NCI-H128 (cell line): ENCODE measurements around the gene SLCO2B1.

Source experiments
- DNase-seq: peaks from one replicate; lab custom pipeline; 2025; ENCODE audit not compliant: unreplicated experiment; lab: John Stamatoyannopoulos, UW

The SLCO2B1 gene

DNA sequence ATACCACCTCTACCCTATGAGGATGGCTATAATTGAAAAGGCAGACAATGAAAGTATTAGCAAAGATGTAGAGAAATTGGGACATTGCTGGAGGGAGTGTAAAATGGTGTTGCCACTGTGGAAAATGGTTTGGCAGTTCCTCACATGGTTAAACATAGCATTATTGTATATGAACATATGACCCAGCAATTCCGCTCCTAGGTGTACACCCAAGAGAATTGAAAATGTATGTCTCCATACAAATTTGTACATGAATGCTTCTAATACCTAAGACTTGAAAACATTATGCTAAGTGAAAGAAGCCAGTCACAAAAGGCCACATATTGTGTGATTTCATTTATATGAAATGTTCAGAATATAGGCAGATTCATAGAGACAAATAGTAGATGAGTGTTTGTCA lies 10.0 kb downstream of the SLCO2B1 start:
- DNase-seq: no peak

- no peak for DNase-seq
Measured at GRCh38 chr11:75161506-75162095, 10.7 kb downstream of the SLCO2B1 start.

DNA sequence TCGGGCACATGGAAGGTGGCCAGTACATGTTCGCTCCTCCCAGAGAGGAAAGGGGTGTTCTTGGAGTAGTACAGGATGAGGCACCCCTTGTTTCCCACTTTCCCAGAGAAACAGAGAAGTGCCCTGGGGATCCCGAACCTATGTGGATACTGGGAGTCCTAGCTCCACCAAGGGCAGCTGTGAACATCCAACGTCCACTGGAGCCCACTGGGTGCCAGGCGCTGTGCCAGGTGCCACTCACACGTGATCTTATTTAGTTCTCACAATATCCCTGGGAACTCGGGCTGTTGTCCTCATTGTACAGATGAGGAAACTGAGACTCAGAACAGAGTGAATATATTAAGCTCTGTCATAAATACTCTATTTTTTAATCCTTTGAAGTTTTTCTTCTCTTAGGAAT lies 12.0 kb downstream of the SLCO2B1 start:
- DNase-seq: no peak

DNA sequence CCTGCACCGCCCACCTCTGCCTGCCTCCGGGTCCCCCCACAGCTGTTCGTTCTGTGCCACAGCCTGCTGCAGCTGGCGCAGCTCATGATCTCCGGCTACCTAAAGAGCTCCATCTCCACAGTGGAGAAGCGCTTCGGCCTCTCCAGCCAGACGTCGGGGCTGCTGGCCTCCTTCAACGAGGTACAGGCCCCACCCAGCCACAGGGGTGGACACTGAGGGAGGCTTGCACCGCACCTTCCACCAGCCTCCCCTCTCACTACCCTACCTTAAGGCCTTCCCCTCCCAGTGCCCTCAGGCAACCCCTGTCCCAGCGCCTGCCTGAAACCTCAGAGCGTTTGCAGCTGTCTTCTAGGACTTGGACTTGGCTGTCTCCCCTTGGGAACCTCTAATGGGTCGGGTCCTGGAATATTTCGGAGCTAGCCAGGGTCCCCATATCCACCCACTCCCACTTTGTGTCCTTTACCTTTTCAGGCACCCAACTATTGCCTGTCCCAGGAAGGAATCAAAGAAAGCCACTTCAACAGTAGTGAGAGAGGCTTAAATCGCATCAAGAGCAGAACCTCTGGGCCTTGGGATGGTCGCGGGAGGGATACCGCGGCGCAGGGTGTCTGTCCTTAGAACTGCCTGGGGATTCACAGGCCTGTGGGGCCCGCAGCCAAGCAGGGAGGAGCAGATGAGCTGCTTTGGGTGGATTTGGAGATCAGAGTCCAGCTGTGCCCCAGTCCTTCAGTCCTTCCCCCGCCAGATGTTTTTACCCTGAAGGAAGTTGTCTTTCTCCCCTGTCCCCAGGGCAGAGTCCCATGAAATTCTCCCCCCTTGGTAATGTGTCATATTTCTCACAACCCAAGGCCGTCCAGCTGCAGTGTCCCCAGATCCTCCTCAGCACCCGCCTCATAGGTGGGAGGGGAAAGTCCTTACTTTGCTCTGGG lies 13.3 kb downstream of the SLCO2B1 start:
- no peak for DNase-seq

DNA sequence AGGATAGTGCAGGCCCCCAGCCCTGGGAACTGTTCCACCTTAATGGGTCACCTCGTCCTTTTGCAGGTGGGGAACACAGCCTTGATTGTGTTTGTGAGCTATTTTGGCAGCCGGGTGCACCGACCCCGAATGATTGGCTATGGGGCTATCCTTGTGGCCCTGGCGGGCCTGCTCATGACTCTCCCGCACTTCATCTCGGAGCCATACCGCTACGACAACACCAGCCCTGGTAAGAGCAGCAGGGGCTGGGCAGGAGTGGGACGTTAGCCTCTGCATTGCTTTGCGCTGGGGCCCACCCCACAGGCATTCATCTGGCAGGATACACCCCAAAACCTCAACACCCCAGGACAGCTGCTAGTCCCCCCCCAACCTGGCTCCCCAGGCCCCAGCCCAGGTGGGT lies 14.8 kb downstream of the SLCO2B1 start:
- DNase-seq: no peak

DNA sequence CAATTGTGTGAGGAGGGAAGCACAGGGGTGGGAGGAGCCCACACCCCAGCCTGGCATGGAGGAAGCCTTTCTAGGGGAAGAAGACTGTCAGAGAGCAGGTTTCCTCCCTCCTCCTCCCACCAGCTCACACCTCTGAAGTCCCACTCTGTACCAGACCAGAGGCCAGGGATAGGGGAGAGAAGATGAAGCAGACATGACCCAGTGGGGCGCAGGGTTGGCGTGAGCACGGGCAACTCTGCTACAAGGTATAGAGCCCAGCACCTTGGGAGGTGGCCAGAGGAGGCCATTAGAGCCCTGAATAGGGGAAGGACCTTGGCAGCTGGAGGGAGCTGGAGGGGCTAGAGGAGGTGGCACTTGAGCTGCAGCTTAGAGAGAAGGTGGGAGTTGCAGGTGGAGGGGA lies 15.9 kb downstream of the SLCO2B1 start:
- DNase-seq: no peak

DNA sequence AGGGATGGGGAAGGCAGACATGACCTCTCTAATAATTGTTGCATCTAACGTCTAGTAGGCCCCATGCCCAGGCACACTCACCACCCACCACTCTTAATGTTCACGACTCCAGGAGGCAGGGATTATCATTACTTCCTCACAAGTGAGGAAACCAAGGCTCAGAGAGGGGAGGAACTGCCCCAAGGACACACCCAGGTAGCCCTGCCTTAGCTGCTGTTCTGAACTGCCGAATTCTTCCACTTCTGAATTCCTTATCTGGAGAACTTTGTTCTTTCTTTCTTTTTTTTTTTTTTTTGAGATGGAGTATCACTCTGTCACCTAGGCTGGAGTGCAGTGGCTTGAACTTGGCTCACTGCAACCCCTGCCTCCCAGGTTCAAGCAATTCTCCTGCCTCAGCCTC lies 16.7 kb downstream of the SLCO2B1 start:
- no peak for DNase-seq

DNA sequence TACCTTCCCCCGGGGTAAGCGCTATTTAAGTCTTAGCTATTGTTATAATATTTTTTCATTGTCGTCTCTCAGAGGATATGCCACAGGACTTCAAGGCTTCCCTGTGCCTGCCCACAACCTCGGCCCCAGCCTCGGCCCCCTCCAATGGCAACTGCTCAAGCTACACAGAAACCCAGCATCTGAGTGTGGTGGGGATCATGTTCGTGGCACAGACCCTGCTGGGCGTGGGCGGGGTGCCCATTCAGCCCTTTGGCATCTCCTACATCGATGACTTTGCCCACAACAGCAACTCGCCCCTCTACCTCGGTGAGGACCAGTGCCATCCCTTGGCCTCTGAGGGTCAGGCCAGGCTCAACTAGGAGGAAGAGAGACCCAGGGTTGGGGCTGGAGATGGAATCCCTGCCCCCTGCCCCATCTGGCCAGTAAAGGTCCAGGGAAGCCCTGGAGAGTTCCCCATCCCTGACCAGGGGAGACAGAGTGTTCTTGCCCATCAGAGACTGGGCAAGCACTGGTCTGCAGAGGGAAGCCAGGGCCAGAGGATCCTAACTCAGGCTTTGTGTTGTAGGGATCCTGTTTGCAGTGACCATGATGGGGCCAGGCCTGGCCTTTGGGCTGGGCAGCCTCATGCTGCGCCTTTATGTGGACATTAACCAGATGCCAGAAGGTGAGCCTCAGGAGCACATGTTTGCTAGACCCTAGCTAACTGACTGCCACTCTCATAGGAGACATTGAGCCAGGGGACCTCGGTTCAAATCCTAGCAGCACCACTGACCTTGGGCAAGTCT lies 18.4 kb downstream of the SLCO2B1 start:
- DNase-seq: no peak

DNA sequence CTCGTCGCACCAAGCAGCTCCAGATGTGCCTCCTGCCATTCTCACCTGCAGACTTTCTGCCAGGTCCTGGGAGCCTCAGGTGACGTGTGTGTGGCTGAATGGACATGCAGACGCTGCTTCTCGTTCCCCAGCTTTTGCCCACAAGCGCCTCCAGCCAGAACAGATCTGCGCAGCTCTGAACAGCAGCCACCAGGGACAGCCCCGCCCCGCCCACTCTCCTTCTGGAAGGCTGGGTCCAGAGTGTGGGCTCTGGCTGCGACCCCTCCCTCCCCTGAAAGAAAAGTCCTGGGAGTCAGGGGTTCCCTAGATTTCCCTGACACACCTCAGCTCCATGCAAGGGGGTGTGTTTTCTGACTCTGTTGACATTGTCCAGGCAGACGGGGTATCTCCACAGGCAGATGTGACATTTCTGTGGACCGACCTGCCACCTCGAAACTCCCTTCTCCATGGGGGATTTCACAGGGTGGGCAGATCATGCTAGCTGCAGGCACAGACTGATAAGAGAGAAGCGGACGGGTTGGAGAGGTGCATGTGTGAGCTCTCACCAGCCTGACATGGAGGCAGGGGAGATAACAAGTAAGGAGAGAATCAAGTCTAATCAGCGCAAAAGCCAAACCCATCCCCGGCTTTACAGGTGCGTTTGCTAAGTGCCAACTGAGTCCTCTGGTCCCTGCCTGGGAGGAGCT lies 19.8 kb downstream of the SLCO2B1 start:
- DNase-seq: no peak

GRCh38 chr11:75173336-75173735 lies 22.4 kb downstream of the SLCO2B1 start:
- DNase-seq: no peak

DNA sequence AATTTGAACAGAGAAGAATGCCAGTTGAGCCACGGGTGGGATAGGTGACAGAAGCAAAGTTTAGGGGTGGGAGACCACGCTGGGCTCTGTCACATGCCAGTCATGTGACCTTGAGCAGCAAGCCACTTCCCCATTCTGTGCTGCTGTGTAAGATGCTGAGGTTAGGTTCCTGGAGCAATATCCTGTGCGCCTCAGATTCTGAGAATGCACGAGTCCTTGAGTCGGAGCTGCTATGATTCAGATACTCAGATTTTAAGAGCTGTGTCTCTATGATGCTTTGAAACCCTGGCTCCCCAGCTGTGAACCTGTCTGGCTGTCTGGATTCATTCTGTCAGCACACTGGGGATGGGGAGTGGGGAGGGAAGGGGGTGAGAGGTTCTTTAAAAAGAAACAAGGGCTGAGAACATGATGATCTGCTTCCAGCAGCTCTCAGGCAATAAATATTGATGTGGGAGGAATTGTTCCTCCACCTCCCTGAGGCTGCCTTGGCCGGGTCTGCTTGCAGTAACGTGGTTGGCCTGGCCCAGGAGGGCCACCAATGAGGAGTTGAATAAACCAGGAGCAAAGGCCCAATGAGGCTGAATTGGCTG lies 24.0 kb downstream of the SLCO2B1 start:
- DNase-seq: no peak

- no peak for DNase-seq
Measured at GRCh38 chr11:75182664-75183063, 31.8 kb downstream of the SLCO2B1 start.

DNA sequence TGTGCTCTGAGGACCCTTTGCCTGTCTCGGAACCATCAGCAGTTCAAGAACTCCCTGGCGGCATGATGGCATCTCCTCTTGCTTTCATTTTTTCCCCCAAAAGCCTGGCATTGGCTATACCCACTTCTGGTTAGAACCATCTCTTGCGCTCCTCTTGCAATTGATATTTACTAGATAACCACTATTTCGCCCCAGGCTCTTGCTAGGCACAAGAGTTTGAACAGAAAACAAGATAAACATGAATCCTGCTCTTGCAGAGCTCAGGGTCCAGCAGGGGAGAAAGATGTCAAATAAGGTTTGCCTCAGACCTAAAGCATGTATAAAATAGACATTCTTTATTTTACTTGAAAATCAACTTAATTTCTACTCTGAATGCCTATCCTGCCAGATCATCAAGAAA lies 33.1 kb downstream of the SLCO2B1 start:
- no peak for DNase-seq

- DNase-seq: no peak
Measured at GRCh38 chr11:75184757-75185425, 34.0 kb downstream of the SLCO2B1 start.

- no peak for DNase-seq
Measured at GRCh38 chr11:75185866-75186265, 35.0 kb downstream of the SLCO2B1 start.

DNA sequence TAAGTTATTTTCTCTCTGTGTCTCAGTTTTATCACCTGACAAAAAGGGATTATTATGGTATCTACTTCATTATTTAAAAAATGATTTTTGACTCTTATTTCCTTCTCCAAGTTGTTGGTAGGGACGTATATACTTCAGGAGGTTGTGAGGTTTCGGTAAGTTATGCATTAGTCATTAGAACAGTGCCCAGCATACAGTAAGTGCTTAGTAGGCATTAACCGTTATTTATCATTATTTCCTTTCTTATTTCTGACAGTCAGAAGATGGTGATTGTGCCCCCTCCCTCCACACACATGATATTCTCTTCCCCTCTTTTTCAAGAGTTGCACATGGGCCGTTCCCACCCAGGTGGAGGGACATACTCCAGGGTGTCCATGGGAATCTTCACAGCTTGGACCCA lies 36.1 kb downstream of the SLCO2B1 start:
- DNase-seq: no peak

DNA sequence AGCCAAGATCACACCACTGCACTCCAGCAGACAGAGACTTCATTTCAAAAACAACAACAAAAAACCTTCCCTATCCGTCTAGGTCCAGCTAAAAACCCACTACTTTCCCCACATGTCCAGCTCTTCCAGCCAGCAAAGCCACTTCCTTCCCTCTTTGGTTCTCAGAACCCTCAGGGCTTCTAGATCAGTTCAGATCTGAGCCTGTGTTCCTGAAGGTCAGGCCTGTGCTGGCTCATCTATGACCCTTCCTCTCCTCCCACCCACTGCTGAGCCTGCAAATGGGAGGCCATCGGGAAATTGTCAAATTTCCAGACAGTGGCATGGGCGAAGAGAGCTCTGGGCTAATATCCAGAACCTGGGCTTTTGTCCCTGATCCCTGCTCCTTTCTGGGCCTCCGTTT lies 37.8 kb downstream of the SLCO2B1 start:
- no peak for DNase-seq

GRCh38 chr11:75189108-75189507 lies 38.2 kb downstream of the SLCO2B1 start:
- DNase-seq: no peak

GRCh38 chr11:75189911-75190310 lies 39.0 kb downstream of the SLCO2B1 start:
- no peak for DNase-seq

- no peak for DNase-seq
Measured at GRCh38 chr11:75190652-75191329, 39.9 kb downstream of the SLCO2B1 start.
